Chondrocyte (in vitro differentiated cells): ENCODE measurements around the gene HLA-DPB1. TPM values are rescaled to one million over a fixed set of nuclear protein-coding genes. Genes with fewer than 3 reads are reported as not detected.

Experiments
- DNase-seq: peaks from one replicate; pipeline ENCODE4 v3.0.0; 2021; ENCODE audit warnings: mixed read lengths, low spot score
- H3K27ac Mint-ChIP-seq: one replicate; pipeline ENCODE4 v1.8.0; 2021; ENCODE audit warnings: mild to moderate bottlenecking, moderate library complexity, mixed read lengths; ENCODE audit not compliant: unreplicated experiment
- H3K27me3 Mint-ChIP-seq: 2 replicates; pipeline ENCODE4 v1.8.0; 2021; ENCODE audit warnings: low read depth, mixed read lengths
- H3K36me3 Mint-ChIP-seq: 2 replicates; pipeline ENCODE4 v1.8.0; 2021; ENCODE audit warnings: low read depth, mixed read lengths
- H3K4me1 Mint-ChIP-seq: 2 replicates; pipeline ENCODE4 v1.8.0; 2021; ENCODE audit warnings: low read depth, mild to moderate bottlenecking, mixed read lengths
- H3K4me3 Mint-ChIP-seq: one replicate; pipeline ENCODE4 v1.8.0; 2021; ENCODE audit warnings: mild to moderate bottlenecking, moderate library complexity, mixed read lengths; ENCODE audit not compliant: unreplicated experiment
- H3K9me3 Mint-ChIP-seq: 2 replicates; pipeline ENCODE4 v1.8.0; 2021; ENCODE audit warnings: low read depth, mixed read lengths
- CTCF ChIP-seq: fragments of 200-600 bp; sonication (generic); IDR thresholded peaks from 2 replicates; pipeline ENCODE4 v1.5.0; 2021; ENCODE audit warnings: antibody characterized with exemption, mild to moderate bottlenecking, moderate library complexity
- total RNA-seq: library from RNA; stranded (reverse); gene quantifications from 3 replicates; pipeline ENCODE4 v1.2.1, GENCODE V29; 2021

HLA-DPB1 gene
- total RNA-seq, 1 donor from 2014 or later = 2.9 TPM

DNA sequence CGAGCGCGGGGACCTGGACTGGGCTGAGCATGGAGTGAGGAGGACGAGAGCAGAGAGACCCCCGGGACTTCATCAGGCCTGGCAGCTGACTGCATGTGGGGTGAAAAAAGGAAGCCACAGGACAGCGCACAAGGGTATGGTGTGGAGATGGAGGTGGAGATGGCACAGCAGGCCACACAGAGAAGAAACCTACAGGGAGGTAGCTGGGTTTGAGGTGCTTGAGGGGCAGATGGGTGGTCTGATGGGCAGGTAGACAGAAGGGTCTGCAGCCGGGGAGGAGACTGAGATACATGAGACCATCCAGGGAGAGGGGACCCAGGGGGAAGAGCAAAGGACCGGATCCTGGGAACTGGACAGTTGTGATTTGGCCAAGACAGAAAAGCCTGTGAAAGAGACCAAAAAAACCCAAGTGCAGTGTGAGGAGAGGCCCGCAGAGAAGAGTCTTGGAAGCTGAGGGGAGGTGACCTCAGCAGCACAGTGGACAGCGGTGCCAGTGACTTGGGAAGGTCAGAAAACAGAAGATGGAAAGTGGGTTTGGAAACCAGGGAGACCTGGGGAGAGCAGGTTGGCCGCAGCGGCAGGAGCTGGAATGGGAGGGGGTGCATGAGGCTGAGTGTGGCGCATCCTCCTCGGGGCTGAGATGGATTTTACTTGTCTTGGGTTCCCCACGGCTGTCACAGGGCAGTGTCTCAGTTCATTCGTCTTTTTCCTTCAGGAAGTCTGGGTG is 5.5 kb downstream of the HLA-DPB1 start:
- no peak for DNase-seq
- no peaks in the 10 kb centered on the region for H3K36me3 Mint-ChIP-seq
- H3K27ac Mint-ChIP-seq = no peak overlapping the region
- H3K4me3 Mint-ChIP-seq = peak overlapping the region; percentile 76
- H3K9me3 Mint-ChIP-seq = no peaks in the 10 kb centered on the region
- H3K27me3 Mint-ChIP-seq = peaks cover 25% of the 10 kb centered on the region
- TF ChIP-seq CTCF = no peak
- peaks cover 12% of the 10 kb centered on the region for H3K4me1 Mint-ChIP-seq

DNA sequence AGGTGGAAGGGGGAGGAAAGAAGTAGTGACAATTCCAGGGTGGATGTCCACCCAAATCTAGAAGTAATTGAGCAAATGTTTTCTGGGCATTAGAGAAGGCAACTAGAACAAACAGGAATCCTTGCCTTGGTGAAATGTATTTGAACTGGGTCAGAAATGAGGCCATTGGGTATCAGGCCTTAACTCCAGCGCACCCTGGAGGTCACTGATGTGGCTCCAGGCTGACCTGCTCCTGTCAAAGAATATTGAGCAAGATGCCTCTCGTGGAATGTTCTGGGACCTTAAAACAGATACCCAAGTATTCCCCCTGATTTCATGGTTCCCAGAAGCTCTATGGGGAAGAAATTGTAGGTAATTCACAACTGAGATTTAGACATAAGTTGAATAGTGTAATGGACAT is 6.9 kb downstream of the HLA-DPB1 start:
- H3K4me3 Mint-ChIP-seq = no peak overlapping the region
- peaks cover 25% of the 10 kb centered on the region for H3K27me3 Mint-ChIP-seq
- peaks cover 12% of the 10 kb centered on the region for H3K4me1 Mint-ChIP-seq
- H3K36me3 Mint-ChIP-seq = no peaks in the 10 kb centered on the region
- no peak for DNase-seq
- H3K27ac Mint-ChIP-seq = no peak overlapping the region
- H3K9me3 Mint-ChIP-seq = no peaks in the 10 kb centered on the region
- TF ChIP-seq CTCF = peak; percentile 70

GRCh38 chr6:33085627-33086026 is 9.8 kb downstream of the HLA-DPB1 start:
- no peak overlapping the region for H3K27ac Mint-ChIP-seq
- no peak for DNase-seq

GRCh38 chr6:33088258-33088930 is 12.6 kb downstream of the HLA-DPB1 start:
- DNase-seq = no peak
- H3K4me3 Mint-ChIP-seq = no peak overlapping the region
- H3K27ac Mint-ChIP-seq = no peak overlapping the region
- no peak for TF ChIP-seq CTCF
- peaks cover 10% of the 10 kb centered on the region for H3K4me1 Mint-ChIP-seq
- H3K9me3 Mint-ChIP-seq = no peaks in the 10 kb centered on the region
- H3K27me3 Mint-ChIP-seq = peaks cover 38% of the 10 kb centered on the region
- no peaks in the 10 kb centered on the region for H3K36me3 Mint-ChIP-seq

More at GRCh38 chr6:33085627-33086026, 9.8 kb downstream of the HLA-DPB1 start:
- H3K36me3 Mint-ChIP-seq = no peaks in the 10 kb centered on the region
- no peaks in the 10 kb centered on the region for H3K9me3 Mint-ChIP-seq
- H3K27me3 Mint-ChIP-seq = peaks cover 27% of the 10 kb centered on the region
- no peak for TF ChIP-seq CTCF
- peaks cover 11% of the 10 kb centered on the region for H3K4me1 Mint-ChIP-seq
- H3K4me3 Mint-ChIP-seq = no peak overlapping the region

- no peaks in the 10 kb centered on the region for H3K36me3 Mint-ChIP-seq
- DNase-seq = no peak
- H3K27me3 Mint-ChIP-seq = peaks cover 39% of the 10 kb centered on the region
- H3K27ac Mint-ChIP-seq = no peak overlapping the region
- peaks cover 10% of the 10 kb centered on the region for H3K4me1 Mint-ChIP-seq
- no peak for TF ChIP-seq CTCF
- H3K9me3 Mint-ChIP-seq = no peaks in the 10 kb centered on the region
- H3K4me3 Mint-ChIP-seq = no peak overlapping the region
These were observed 13.3 kb downstream of the HLA-DPB1 start for GRCh38 chr6:33088931-33089620.
